HG03097 (cell line): ENCODE results near the gene SMIM35.
"Not testable (repeated sequence)": the region's sequence is repeated elsewhere in the genome, so short reads cannot be mapped to it uniquely, and the experiment has no call there.

ENCODE experiments used
- ATAC-seq: cut with Tn5 transposase; IDR thresholded peaks from one replicate; pipeline ENCODE4 v1.9.1; 2021; ENCODE audit not compliant: unreplicated experiment, low FRiP score

Gene SMIM35

DNA sequence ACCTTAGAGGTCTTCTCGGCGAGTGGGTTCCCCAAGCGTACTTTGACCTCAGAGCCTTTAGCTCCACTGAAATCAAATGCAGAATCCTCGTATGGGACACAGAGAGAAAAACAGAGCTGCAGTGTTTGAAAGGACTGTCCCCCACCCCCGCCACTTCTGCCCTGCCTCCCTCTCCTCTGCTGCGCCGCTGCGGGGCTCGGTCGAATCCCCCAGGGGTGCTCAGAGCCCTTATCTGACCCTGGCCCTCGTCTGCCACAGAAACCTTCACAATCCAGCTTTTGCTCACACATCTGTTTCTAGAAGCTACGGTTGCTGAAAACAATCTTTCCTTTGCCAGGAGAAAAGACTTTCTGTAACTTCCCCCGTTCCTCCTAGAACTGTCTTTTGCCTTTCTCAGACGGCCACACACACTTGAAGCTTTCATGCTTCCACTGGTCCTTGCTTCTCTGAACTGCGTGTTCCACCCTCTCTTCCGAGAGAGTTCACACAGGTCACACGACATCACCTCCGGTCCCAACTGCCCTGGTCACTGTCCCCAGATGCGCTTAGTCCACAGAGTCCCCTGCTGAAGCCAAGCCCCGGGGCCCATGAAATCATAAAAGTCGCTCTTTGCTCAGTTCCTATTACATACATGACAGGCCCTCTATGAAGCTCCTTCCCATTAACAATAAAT, 3.7 kb downstream of the SMIM35 start:
- ATAC-seq = no peak

DNA sequence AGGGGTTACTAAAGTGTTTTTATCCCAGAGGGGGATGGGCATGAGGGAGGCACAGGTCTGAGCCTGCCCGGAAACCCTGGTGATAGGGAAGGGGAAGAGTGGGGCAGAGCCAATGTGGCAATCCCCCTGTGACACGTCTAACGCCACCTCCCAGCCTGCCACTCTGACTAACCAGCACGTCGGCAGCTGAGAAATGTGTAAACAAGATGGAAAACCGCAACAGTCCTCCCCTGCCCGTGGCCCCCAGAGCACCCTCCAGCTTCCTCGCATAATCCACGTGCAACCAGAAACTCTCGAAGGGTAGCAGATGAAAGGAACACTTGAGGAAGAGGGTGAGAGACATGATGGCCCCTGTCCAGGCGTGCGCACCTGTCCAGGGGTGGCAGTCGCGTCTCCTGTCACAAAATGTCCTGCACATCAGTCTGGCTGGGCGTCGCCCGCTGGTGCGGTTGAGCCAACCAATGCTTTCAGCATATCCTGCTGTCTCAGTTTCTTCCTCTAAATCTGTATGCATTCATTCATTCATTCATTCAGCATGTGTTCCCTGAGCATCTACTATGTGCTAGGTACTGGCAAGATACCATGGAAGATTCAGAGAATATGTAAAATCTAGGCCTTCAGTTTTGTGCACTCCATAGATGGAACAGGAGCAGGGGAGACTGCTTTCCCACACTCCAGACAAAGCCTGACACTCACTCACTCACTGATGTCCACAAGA, 5.4 kb downstream of the SMIM35 start:
- ATAC-seq = no peak

DNA sequence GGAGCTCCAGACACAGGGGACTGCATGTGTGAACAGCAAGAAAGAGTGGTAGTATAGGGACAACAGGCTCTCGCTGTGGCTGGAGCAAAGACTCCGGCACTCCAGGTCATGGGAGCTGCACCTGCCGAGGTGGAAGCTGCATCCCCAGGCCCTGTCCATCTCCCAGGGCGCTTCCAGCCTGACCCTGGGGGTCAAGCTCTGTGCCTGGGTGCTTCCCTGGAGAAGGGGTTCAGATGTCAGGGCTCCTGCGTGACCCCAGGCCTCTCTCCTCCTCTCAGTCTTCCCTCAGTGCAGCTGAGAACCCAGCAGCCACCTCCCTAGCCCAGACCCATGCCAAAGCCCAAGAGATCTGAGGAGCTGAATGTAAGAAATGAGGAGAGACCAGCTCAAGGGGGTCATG, 6.5 kb downstream of the SMIM35 start:
- ATAC-seq = no peak

DNA sequence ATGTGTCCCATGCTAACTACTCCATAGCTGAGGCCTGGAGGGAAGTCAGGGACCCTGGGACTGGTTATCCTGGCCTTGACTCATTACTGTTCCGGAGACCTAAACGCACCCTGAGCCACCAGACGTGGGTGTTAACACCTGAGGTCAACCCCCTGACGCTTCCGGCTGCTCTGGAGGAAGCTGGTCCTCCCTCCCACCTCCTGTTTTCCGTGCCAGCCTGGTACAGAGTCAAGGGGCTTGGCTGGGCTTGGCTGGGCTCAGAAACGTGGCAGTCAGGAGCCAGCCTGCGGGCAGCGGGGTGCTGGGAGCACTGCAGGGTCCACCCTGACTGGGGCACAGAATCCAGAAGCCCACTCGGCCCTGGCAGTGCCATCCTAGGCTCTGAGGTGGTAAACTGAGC, 7.3 kb downstream of the SMIM35 start:
- no peak for ATAC-seq

DNA sequence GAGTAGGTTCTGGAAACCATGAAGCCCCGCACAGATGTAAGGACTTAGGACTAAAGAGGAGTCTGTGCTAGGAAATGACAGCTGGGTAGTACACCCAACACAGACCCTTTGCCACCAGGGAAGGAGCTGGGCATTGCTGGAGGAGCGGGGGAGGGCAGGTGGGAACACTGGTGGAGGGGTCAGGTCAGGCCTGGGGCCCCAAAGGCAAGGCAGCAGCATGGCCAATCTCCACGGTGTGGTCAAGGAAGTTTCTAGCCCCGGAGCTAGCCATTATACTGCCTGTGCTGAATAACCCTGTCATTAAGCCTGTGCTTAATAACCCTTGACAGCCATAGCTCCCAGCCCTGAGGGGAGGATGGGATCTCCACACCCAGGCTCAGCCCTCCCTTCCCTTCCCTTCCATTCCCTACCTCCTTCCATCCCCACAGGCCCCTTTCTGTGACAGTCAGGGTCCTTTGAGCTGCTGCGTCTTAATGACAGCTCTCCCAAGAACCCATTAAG, 7.8 kb downstream of the SMIM35 start:
- no peak for ATAC-seq

DNA sequence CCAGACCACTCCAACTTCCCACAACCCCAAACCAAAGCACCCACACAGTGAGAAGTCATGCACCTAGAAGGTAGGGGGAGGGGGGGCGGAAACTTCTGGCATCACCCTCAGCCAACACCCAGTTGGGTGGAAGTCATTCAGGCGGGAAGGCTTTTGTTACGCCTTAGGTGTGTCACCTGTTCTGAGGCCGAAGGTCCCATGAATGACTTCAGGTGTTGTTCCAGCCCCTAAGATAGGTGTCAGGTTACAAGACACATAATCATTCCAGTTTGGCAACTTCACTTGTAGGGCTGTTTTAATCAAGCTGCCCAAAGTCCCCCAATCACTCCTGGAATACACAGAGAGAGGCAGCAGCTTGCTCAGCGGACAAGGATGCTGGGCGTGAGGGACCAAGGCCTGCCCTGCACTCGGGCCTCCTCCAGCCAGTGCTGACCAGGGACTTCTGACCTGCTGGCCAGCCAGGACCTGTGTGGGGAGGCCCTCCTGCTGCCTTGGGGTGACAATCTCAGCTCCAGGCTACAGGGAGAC, 9.9 kb downstream of the SMIM35 start, which contains the start of gene TMPRSS4:
Gene TMPRSS4 (plus strand): TSS at position 325 of the 528 bp plus-strand sequence. CDS start 225 bp downstream, outside the sequence.
- no peak for ATAC-seq

DNA sequence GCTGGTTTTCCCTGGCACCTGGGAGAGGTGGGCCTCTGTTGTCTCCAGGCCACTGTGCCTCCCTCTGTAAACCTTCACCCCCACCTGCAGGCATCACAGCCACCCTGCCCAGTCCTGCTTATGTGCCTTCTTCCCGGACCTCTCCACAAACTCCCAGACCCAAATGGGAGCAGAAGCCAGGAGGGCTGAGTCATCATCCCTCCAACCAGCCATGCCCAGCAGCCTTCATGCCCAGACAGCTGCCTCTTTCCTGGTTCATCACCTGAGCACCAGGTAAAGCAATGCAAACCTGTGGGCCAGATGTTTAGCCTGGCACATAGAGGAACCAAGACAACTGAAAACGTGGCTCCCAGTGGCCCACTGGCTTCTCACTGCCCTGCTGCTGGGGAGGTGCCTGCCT, 12.0 kb downstream of the SMIM35 start:
- ATAC-seq = no peak

DNA sequence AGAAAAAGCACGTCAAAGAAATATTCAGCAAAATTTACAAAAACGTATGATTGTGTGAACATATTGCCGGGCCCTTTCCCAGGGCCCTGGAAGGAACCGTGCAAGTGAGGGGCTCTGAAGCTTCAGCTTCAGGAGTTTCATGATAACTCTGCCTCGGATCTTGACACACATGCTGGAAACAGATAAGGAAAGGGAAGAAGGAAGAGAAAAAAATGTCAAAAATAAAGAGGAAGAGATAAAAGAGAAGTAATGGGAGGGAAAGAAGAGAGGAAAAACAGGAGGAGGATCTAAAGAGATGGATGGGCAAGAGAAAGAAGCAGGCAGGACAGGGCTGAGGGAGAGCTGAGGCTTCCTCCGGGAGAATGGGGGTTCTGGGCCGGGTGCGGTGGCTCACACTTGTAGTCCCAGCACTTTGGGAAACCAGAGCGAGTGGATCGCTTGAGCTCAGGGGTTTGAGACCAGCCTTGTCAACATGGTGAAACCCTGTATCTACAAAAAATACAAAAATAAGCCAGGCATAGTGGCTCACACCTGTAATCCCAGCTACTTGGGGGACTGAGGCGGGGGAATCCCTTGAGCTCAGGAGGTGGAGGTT, 12.6 kb downstream of the SMIM35 start:
- no peak for ATAC-seq

DNA sequence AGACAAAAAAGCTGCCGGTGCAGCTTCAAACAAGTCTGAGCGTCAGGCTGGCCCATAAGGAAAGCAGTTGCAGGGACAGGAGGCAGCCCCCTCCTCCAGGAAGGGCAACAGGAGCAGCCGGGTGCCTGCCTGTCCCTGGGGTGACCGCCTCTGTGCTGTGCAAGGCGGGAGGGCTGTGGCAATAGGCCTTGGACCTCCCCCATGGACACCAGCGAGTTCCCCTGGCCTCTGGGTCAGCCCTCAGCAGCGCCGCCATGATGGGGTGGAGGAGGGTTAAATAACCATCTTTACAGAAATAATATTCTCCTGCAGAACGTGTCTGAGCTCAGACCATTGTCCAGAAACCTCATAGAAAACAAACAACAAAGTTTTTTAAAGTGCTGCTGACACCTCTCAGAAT, 13.2 kb downstream of the SMIM35 start:
- no peak for ATAC-seq

DNA sequence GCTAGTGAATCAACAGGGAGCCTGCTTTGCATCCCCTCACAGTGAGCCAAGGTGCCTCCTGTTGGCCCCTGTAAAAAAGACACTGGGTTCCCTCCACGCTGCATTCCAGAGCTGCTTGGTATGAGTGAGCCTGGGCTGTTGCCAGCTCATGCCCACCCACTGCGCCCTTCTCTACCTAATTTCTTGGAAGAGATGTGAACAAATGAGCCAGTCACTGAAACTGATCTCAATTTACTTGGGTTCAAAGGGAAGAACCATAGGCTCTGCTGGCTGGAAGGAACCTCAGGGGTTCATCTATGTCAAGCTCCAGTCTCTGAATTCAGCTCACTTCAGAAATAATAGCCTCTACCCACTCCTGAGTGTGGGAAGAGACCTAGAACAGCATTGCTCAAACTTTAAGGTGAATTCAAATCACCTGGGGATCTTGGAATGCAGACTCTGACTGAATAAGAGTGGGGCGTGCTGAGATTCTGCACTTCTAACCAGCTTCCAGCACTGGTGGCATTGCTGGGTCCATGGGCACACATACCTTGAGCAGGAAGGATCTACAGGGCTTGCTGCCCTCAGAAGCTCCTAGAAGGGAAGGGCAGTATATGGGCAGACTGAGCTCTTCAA, 15.2 kb downstream of the SMIM35 start:
- ATAC-seq = no peak

DNA sequence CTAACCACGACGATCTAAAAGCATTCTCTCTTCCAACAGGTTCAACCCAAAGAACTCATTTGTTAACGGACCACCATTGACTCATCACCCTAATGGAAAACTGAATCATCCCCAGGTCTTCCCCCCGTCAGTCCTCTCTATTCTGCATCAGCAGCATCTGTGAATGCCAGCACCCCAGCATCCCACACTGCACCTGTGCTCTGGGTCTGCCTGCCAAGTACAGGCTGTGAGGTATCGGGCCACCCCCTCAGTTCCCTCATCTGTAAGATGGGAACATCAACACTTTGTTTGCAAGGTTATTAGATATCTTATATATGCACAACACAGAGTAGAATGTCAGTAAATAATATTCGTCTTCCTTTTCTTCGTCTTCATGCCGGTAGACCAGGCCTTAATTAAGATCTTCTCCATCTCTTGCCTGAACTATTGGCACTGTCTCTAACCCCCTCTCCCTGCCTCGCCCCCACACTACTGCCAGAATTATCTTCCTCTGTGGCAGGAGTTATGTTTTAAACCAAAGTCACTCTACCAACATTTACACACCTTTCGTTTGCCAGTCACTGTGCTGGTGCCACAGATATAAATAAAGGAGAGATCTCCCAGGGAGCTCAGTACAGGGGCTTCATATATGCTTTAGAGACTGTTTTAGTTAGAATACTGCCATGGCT, 17.7 kb downstream of the SMIM35 start:
- no peak for ATAC-seq

DNA sequence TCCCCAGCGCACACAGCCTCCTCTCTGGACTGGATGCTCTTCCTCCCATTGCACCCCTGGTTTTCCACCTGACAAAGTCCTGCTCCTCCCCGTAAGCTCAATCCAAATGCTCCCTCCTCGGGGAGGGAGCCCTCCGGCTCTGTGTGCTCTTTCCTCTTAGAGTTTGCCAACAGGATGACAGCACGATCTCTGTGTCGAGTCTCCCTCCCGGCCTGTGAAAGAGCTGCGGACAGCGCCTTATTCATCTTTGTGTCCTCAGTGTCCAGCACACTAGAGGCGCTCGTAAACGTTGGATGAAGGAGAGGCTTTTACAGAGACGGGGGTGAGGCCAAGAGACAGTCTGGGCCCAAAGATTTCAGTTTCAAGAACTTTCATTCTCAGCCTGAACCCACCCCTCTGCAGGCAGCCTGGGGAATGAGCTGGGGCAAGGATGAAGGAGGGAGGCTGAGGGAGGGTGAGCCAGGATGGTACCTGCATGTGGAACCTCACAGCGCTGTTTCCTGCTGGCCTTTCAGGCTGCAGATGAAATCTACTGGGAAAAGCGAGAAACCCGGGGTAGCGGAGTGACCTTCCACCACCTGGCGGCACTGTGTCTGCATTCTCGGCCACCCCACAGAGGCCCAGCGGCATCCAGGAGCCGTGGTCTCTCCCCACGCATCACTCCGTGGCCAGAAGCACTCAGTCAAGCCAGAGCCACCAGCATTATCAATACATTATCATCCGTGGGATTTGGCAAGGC, 18.4 kb downstream of the SMIM35 start:
- ATAC-seq = no peak

DNA sequence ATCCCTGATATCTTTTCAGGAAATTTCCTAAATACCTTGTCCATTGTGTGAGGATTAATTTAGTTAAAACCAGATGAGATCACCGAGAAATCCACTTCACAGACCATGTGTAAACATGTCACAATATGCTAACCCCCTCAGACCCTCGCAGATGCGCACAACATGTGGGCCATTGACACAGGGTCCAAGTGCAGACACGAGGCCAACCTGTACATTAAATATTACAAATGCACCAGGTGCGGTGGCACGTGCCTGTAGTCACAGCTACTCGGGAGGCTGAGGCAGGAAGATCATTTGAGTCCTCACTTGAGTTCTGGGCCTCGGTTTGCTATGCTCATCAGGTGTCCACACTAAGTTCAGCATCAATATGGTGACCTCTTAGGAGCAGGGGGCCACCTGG, 19.8 kb downstream of the SMIM35 start:
- ATAC-seq = no peak

DNA sequence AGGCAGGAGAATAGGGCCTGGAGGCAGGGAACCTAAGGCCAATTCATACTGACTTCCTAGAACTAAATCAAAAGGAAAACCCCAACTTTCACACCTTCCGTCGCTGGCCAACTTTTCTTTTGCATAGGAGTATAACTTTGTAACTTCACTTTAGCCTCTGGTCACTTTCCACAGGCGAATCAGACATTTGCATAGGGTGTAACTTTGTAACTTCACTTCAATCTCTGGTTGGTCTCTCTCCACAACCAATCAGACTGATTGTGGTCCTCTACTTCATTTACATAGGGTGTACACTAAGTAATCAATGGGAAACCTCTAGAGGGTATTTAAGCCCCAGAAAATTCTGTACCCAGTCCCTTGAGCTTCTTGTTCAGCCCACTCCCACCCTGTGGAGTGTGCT, 21.4 kb downstream of the SMIM35 start:
- ATAC-seq = no peak

DNA sequence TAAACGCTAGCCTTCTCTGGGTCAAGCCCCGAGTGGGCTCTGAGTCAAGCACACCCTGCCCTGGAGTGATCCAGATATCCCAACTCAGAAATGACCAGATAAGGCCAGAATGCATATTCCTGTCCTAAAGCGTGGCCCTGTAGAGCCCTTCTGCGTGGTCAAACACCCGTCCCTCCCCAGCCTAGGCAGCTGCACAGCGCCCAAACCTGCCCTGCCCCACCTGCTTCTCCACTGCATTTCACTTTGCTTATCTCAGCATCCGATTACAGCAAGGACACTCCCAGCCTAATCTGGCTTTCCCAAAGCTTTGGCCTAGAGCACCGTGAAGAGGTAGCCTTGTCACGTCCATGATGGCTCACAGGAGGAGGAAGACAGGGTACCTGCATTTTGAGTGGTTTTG, 21.8 kb downstream of the SMIM35 start:
- no peak for ATAC-seq

DNA sequence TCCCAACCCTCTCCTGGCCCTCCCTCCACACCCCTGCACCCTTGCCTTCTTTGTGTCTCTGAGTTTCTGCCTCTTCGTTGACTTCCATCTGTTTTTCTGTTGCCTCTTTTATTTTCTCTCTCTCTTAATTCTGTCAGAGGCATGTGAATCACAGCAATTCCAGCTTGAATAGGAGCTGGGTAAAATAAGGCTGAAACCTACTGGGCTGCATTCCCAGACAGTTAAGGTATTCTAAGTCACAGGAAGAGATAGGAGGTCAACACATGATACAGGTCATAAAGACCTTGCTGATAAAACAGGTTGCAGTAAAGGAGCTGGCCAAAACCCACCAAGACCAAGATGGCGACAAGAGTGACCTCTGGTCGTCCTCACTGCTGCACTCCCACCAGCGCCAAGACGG, 24.1 kb downstream of the SMIM35 start:
- not testable (repeated sequence) for ATAC-seq

DNA sequence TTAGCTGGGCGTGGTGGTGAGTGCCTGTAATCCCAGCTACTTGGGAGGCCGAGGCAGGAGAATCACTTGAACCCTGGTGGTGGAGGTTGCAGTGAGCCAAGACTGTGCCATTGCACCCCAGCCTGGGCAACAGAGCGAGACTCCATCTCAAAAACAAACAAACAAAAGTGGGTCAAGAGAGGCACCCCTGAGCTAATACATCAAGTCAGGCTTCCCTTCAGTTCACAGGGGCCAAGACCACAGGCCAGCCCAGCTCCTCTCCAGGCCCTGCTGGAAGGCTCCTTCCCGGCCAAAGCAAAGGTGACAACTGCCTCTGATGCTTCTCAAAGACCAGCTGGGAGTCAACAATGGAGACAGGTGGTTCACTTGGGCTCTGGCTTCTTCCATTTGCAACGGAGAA, 24.6 kb downstream of the SMIM35 start:
- ATAC-seq = not testable (repeated sequence)

DNA sequence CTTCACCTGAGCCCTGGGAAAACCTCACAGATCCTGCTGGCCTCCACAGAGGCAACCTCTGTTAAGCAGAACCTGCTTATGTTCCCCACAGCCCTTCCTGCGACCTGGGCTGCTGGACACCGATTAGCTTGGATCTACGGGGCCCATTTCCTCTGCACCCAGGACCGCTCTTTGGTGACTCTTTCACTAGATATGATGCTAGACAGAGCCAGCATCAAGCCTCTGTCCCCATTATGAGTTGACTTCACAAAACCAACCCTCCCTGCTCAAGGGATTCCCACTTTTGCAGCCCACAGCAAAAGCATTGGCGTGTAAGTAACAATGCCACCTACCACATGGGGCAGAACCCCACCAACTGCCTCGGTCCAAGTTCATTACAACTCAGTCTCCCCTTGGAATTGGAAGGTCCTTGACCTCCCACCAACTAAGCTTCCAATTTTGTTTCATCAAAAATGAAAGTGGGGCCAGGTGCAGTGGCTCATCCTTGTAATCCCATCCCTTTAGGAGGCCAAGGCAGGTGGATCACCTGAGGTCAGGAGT, 25.1 kb downstream of the SMIM35 start:
- no peak for ATAC-seq

DNA sequence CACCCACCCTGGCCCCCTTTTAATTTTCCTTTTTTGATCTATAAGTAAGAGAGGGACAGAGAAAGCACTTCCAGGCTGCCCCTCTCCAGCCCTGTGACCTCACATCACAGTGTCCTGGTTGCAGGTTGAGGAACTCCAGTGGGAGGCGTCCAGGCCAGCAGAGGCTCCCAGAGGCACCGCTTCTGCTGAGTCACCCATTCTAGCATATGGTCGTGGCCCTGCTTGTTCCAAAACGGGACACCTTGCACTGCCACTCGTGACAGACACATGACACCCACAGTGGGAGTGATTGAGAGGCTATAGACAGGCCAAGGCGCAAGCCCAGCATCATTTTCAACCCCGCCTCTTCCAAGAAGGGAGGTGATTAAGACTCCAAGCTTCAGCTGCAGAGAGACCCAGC, 25.9 kb downstream of the SMIM35 start:
- no peak for ATAC-seq
